Astrocyte of the cerebellum (primary cell): Measurements from ENCODE around the gene IL21R.
"Not testable (repeated sequence)": the region's sequence is repeated elsewhere in the genome, so short reads cannot be mapped to it uniquely, and the experiment has no call there.

ENCODE experiments used
- DNase-seq: peaks from one replicate; pipeline ENCODE4 v3.0.0-alpha.2; 2011; ENCODE audit warnings: low read depth
- H3K4me3 ChIP-seq: 2 replicates; pipeline ENCODE4 v1.5.1; 2011; ENCODE audit warnings: mild to moderate bottlenecking, low read depth, low read length, moderate library complexity
- CTCF ChIP-seq: IDR thresholded peaks from 2 replicates; pipeline ENCODE4 v1.5.1; 2012; ENCODE audit warnings: low read length, low read depth, moderate library complexity, mild to moderate bottlenecking; ENCODE audit errors: missing control alignments
- in situ Hi-C: cut with HindIII; loops from 2 replicates; pipeline ENCODE4 v1.10.0; 2017; ENCODE audit warnings: low sequenced_read_pairs

The IL21R gene

GRCh38 chr16:27449434-27450195 lies 47.6 kb downstream of the IL21R start:
- TF ChIP-seq CTCF = no peak
- in situ Hi-C loops = no loop called here
- DNase-seq = no peak
- no peak overlapping the region for H3K4me3 ChIP-seq

GRCh38 chr16:27450196-27450549 lies 48.2 kb downstream of the IL21R start:
- no peak for DNase-seq
- in situ Hi-C loops = no loop called here
- no peak for TF ChIP-seq CTCF
- H3K4me3 ChIP-seq = no peak overlapping the region

- no peak for DNase-seq
Measured at GRCh38 chr16:27452569-27453493, 50.9 kb downstream of the IL21R start.

GRCh38 chr16:27453494-27453825 lies 51.5 kb downstream of the IL21R start:
- no peak for TF ChIP-seq CTCF
- H3K4me3 ChIP-seq = no peak overlapping the region
- in situ Hi-C loops = no loop called here
- DNase-seq = no peak

More at GRCh38 chr16:27452569-27453493, 50.9 kb downstream of the IL21R start:
- H3K4me3 ChIP-seq = no peak overlapping the region
- in situ Hi-C loops = no loop called here
- TF ChIP-seq CTCF = no peak

GRCh38 chr16:27455700-27456099 lies 53.7 kb downstream of the IL21R start:
- H3K4me3 ChIP-seq = no peak overlapping the region
- in situ Hi-C loops = no loop called here
- no peak for DNase-seq
- no peak for TF ChIP-seq CTCF

GRCh38 chr16:27457605-27457900 lies 55.6 kb downstream of the IL21R start:
- H3K4me3 ChIP-seq, DNase-seq, in situ Hi-C loops: not testable (repeated sequence)

GRCh38 chr16:27458258-27458657 lies 56.3 kb downstream of the IL21R start:
- DNase-seq = no peak
- in situ Hi-C loops = no loop called here
- no peak for TF ChIP-seq CTCF
- no peak overlapping the region for H3K4me3 ChIP-seq
